Bronchial epithelial cell (primary cell): ENCODE results near the gene MORN5. TPM values are rescaled to one million over a fixed set of nuclear protein-coding genes. Genes with fewer than 3 reads are reported as not detected.

Experiments
- DNase-seq: peaks from one replicate; pipeline ENCODE4 v3.0.0-alpha.2; 2010; ENCODE audit warnings: low read depth
- FAIRE-seq: peaks from 2 replicates; lab custom pipeline; 2011; peaks lifted over from hg19 to GRCh38; lab: Jason Lieb, UNC
- H3K27me3 ChIP-seq: 2 replicates; pipeline ENCODE4 v1.5.1; 2011; ENCODE audit warnings: low read length; ENCODE audit not compliant: control insufficient read depth, insufficient read depth
- H3K36me3 ChIP-seq: 2 replicates; pipeline ENCODE4 v1.5.1; 2011; ENCODE audit warnings: low read length; ENCODE audit not compliant: control insufficient read depth, insufficient read depth
- H3K4me3 ChIP-seq: 2 replicates; pipeline ENCODE4 v1.5.1; 2011; ENCODE audit warnings: mild to moderate bottlenecking, low read depth, low read length, control low read depth
- total RNA-seq: library from RNA; depleted of rRNA; stranded (reverse); fragments of >200 nt; gene quantifications from 2 replicates; pipeline ENCODE4 v1.2.1, GENCODE V29; 2014
- TF ChIP-seq, protein P1 (sequence below): IDR thresholded peaks from 2 replicates; pipeline ENCODE4 v1.5.1; 2011; ENCODE audit warnings: mild to moderate bottlenecking, moderate library complexity, low read length, control low read depth, inconsistent platforms; ENCODE audit not compliant: insufficient read depth, severe bottlenecking

Gene MORN5
- total RNA-seq, 1 donor from 2014 or later = not detected

DNA sequence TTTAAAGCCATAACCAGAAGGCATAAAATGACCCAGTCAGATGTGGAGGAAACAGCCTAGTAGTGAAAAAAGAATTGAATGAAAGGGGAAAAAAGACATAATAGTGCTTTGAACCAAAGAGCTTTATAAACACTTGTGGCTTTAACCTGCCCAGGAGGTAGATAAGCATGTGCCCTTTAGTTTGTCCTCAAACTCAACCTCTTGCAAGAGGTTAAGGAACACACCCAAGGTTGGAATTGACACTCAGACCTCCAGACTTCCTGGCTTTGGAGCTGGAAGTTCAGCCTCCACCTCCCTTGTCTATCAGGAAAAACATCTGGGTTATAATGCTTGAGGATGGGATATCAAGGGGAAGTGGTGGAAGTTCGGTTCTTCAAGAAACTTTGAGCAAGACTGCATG, 16.4 kb upstream of the MORN5 start:
- no peaks in the 10 kb centered on the region for H3K27me3 ChIP-seq
- peaks cover 7% of the 10 kb centered on the region for H3K36me3 ChIP-seq
- TF ChIP-seq, protein P1, sequence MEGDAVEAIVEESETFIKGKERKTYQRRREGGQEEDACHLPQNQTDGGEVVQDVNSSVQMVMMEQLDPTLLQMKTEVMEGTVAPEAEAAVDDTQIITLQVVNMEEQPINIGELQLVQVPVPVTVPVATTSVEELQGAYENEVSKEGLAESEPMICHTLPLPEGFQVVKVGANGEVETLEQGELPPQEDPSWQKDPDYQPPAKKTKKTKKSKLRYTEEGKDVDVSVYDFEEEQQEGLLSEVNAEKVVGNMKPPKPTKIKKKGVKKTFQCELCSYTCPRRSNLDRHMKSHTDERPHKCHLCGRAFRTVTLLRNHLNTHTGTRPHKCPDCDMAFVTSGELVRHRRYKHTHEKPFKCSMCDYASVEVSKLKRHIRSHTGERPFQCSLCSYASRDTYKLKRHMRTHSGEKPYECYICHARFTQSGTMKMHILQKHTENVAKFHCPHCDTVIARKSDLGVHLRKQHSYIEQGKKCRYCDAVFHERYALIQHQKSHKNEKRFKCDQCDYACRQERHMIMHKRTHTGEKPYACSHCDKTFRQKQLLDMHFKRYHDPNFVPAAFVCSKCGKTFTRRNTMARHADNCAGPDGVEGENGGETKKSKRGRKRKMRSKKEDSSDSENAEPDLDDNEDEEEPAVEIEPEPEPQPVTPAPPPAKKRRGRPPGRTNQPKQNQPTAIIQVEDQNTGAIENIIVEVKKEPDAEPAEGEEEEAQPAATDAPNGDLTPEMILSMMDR = no peak
- DNase-seq (no peak), FAIRE-seq (no peak)
- H3K4me3 ChIP-seq = no peak overlapping the region

- Histone ChIP-seq H3K4me3 (no peak overlapping the region), H3K36me3 (peaks cover 7% of the 10 kb centered on the region), H3K27me3 (no peaks in the 10 kb centered on the region)
- DNase-seq (no peak), FAIRE-seq (no peak)
- TF ChIP-seq, protein P1 = no peak
Measured at GRCh38 chr9:122143876-122144405, 15.8 kb upstream of the MORN5 start.

GRCh38 chr9:122144836-122145591, 14.7 kb upstream of the MORN5 start:
- peaks cover 9% of the 10 kb centered on the region for H3K36me3 ChIP-seq
- DNase-seq (no peak), FAIRE-seq (no peak)
- H3K4me3 ChIP-seq = no peak overlapping the region
- TF ChIP-seq, protein P1 = peak; percentile 33
- no peaks in the 10 kb centered on the region for H3K27me3 ChIP-seq

- Histone ChIP-seq H3K4me3 (no peak overlapping the region), H3K36me3 (peaks cover 9% of the 10 kb centered on the region), H3K27me3 (no peaks in the 10 kb centered on the region)
- FAIRE-seq (no peak), DNase-seq (no peak)
- TF ChIP-seq, protein P1 = no peak
Measured at GRCh38 chr9:122145592-122145863, 14.2 kb upstream of the MORN5 start.

- Histone ChIP-seq H3K27me3 (no peaks in the 10 kb centered on the region), H3K4me3 (no peak overlapping the region), H3K36me3 (peaks cover 7% of the 10 kb centered on the region)
- no peak for FAIRE-seq
- TF ChIP-seq, protein P1 = no peak
- DNase-seq = no peak
Measured at GRCh38 chr9:122151267-122151828, 8.4 kb upstream of the MORN5 start.
